Keratinocyte (primary cell): Measurements from ENCODE around the gene SLC32A1.

ENCODE experiments used
- CTCF ChIP-seq, 3 experiments: IDR thresholded peaks in 1 of 3; conservative IDR thresholded peaks in 1 of 3; optimal IDR thresholded peaks in 1 of 3; 2 replicates in 2 of 3; 3 replicates in 1 of 3; pipeline versions ENCODE3 to v1.5.1; 2011; ENCODE audit warnings: low read length in 3 of 3, mild to moderate bottlenecking in 3 of 3, moderate library complexity in 2 of 3, control low read depth in 1 of 3, inconsistent platforms in 1 of 3; ENCODE audit not compliant: insufficient read depth in 2 of 3; ENCODE audit errors: extremely low read depth in 1 of 3
- EZH2 ChIP-seq: IDR thresholded peaks from one replicate; pipeline ENCODE4 v1.6.1; 2012; ENCODE audit warnings: inconsistent platforms, mild to moderate bottlenecking, low read length, moderate library complexity

GRCh38 chr20:38737887-38738286 lies 13.6 kb downstream of the SLC32A1 start:
- TF ChIP-seq EZH2 (no peak), CTCF (optimal IDR thresholded peaks at IDR 0.05 in 1 of 3, IDR thresholded peaks at IDR 0.05 in 1 of 3, conservative IDR thresholded peaks at IDR 0.05 in 1 of 3; ENCODE audit: extremely low read depth in 1 of 3, insufficient read depth in 2 of 3, low read length in 3 of 3) (no peak)
